Activated T-helper 1 cell treated with anti-CD3 and anti-CD28 coated beads, Interleukin-12 subunit alpha, Interleukin-12 subunit beta, Interleukin-2, Interleukin-4 antibody, amounts not matched to agents 30 ng/mL and 10 ng/mL and 1 ng/mL, durations not matched to agents 14 hours and 24 hours and 36 hours (primary cell): ENCODE measurements around the gene FSTL5. TPM values are rescaled to one million over a fixed set of nuclear protein-coding genes. Genes with fewer than 3 reads are reported as not detected.

ENCODE experiments used
- DNase-seq: peaks from one replicate; pipeline ENCODE4 v3.0.0; 2021; ENCODE audit warnings: low spot score
- H3K27ac Mint-ChIP-seq: one replicate; pipeline ENCODE4 v1.8.0; 2021; ENCODE audit warnings: mild to moderate bottlenecking, mixed read lengths
- H3K27me3 Mint-ChIP-seq: one replicate; pipeline ENCODE4 v1.8.0; 2022; ENCODE audit warnings: mild to moderate bottlenecking, moderate library complexity, mixed read lengths; ENCODE audit not compliant: insufficient read depth
- H3K36me3 Mint-ChIP-seq: one replicate; pipeline ENCODE4 v1.8.0; 2021; ENCODE audit warnings: low read depth, mixed read lengths
- H3K4me1 Mint-ChIP-seq: one replicate; pipeline ENCODE4 v1.8.0; 2021; ENCODE audit warnings: low read depth, mixed read lengths
- H3K4me3 Mint-ChIP-seq: one replicate; pipeline ENCODE4 v1.8.0; 2021; ENCODE audit warnings: mild to moderate bottlenecking, moderate library complexity, mixed read lengths
- H3K9me3 Mint-ChIP-seq: one replicate; pipeline ENCODE4 v1.8.0; 2021; ENCODE audit warnings: mixed read lengths
- intact Hi-C: fragments of 100-400 bp; cut with micrococcal nuclease; formaldehyde crosslinking; loops from one replicate; pipeline ENCODE4 v1.15.1; 2024
- total RNA-seq: library from RNA; stranded (reverse); gene quantifications from 2 replicates; pipeline ENCODE4 v1.2.3, GENCODE V29; 2022

Gene FSTL5
- total RNA-seq, 1 donor from 2014 or later = not detected

DNA sequence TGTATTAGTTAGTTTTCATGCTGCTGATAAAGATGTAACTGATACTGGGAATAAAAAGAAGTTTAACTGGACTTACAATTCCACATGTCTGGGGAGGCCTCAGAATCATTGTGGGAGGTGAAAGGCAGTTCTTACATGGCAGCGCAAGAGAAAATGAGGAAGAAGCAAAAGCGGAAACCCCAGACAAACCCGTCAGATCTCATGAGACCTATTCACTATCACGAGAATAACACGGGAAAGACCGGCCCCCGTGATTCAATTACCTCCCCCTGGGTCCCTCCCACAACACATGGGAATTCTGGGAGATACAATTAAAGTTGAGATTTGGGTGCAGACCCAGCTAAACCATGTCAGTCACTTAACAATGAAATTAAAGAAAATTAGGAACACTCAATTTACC lies 499.1 kb downstream of the FSTL5 start:
- Mint-ChIP-seq H3K4me1 (no peaks in the 10 kb centered on the region), H3K4me3 (no peak overlapping the region), H3K27me3 (no peaks in the 10 kb centered on the region), H3K36me3 (no peaks in the 10 kb centered on the region), H3K9me3 (peaks cover 4% of the 10 kb centered on the region), H3K27ac (no peak overlapping the region)
- intact Hi-C loops = no loop called here
- DNase-seq = no peak

DNA sequence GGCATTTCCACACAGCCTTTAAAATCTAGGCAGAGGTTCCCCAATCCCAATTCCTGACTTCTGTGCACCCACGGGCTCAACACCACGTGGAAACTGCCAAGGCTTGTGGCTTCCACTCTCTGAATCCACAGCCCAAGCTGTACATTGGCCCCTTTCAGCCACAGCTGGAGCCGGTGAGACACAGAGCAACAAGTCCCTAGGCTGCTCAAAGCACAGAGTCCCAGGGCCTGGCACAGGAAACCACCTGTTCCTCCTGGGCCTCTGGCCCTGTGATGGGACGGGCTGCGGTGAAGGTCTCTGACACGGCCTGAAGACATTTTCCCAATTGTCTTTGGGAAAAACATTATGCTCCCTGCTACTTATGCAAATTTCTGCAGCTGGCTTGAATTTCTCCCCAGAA lies 500.0 kb downstream of the FSTL5 start:
- no peak overlapping the region for H3K4me3 Mint-ChIP-seq
- intact Hi-C loops = no loop called here
- H3K4me1 Mint-ChIP-seq = no peaks in the 10 kb centered on the region
- H3K9me3 Mint-ChIP-seq = peaks cover 4% of the 10 kb centered on the region
- no peak for DNase-seq
- no peaks in the 10 kb centered on the region for H3K27me3 Mint-ChIP-seq
- no peaks in the 10 kb centered on the region for H3K36me3 Mint-ChIP-seq
- no peak overlapping the region for H3K27ac Mint-ChIP-seq

DNA sequence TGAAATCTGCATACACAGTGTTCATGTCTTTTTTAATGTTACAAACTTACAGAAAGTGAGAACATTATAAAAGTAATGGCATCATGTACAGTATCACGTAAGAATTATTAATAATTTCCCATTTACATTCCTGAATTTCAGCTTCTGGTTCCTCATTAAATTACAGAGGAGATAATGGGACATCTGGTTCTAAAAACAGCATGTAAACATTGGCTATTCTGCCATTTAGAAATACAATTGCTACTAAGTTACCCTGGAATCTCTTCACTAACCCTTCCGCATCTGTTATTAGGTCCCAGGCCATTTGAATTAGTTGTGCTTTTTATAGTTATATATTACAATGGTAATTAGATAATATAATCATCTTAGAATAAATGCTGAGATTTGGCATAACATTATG lies 505.1 kb downstream of the FSTL5 start:
- Mint-ChIP-seq H3K27ac (no peak overlapping the region), H3K9me3 (no peaks in the 10 kb centered on the region), H3K4me3 (no peak overlapping the region), H3K4me1 (no peaks in the 10 kb centered on the region), H3K36me3 (no peaks in the 10 kb centered on the region), H3K27me3 (no peaks in the 10 kb centered on the region)
- no peak for DNase-seq
- intact Hi-C loops = no loop called here

DNA sequence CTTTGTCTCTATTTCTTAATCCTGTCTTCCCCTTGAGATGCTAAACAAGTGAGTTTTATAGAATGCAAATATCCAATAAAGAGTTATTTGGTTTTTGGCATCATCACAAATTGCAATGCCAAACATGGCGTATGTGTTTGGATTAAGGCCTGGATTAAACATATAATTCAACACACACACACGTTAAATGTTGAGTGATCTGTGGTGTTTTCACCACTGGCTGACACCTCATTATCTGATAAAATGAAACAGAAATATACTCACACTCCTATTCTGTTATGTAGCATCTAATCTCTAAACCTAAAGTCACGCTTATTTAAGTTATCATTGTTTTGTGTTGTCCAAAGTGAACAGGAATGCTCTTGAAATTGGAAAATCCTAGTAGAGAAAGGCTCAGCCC lies 506.2 kb downstream of the FSTL5 start:
- Mint-ChIP-seq H3K4me3 (no peak overlapping the region), H3K9me3 (no peaks in the 10 kb centered on the region), H3K4me1 (no peaks in the 10 kb centered on the region), H3K27ac (no peak overlapping the region), H3K27me3 (no peaks in the 10 kb centered on the region), H3K36me3 (no peaks in the 10 kb centered on the region)
- intact Hi-C loops = no loop called here
- no peak for DNase-seq

DNA sequence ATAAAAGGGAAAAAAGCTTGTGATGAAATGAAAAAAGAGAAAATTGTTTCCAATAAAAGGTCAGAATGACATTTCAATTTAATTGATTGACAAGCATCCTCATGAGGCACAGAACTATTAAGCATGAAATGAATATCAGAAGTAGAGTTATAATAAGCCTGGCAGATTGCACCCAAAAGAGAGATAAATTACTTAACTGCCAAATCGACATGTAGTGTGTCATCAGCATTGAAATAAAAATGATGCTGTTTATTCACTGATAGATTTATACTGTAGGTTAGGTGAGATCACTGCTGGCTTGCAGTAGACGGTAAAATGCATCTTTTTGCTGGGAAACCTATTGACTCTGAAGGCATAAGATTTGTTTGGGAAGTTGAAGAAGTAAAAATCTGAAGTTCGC lies 507.2 kb downstream of the FSTL5 start:
- no peaks in the 10 kb centered on the region for H3K4me1 Mint-ChIP-seq
- H3K27me3 Mint-ChIP-seq = no peaks in the 10 kb centered on the region
- H3K4me3 Mint-ChIP-seq = no peak overlapping the region
- no peaks in the 10 kb centered on the region for H3K9me3 Mint-ChIP-seq
- no peak for DNase-seq
- H3K27ac Mint-ChIP-seq = no peak overlapping the region
- H3K36me3 Mint-ChIP-seq = no peaks in the 10 kb centered on the region
- intact Hi-C loops = no loop called here

DNA sequence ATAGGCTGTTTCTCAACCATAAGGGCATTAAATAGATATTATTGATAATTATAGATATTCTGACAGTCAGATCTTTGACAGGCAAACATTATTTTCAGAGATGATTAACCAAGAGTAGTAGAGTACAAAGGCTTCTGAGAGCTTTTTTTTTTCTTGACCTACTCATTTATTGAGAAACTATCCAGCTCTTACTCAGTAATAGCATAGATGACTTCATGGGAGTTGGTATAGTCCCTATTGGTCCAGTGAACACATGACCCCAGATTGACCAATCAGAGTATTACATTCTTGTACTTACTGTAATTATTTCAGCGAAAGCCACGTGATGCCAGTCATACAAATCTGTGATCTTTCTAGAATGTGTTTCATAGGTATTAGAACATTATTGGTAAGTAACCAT lies 508.7 kb downstream of the FSTL5 start:
- Mint-ChIP-seq H3K27me3 (no peaks in the 10 kb centered on the region), H3K27ac (no peak overlapping the region), H3K4me1 (no peaks in the 10 kb centered on the region), H3K9me3 (no peaks in the 10 kb centered on the region), H3K36me3 (no peaks in the 10 kb centered on the region), H3K4me3 (no peak overlapping the region)
- intact Hi-C loops = no loop called here
- DNase-seq = no peak

DNA sequence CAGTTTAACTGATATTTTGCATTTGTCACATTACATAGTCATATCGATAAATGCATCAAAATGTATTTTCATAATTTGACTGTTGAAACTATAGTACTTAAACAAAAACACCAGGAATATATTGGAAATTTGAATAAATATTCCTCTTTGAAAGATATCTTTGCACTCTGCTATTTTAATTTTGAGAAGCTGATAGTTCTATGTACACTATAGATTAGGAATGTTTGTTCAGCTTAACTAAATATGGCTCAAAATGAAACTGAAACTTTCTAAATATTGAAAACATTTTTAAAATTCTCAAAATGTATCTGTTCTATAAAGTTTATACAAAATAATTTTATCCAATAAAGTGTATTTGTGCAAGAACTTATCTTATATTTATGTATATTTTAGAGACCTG lies 510.1 kb downstream of the FSTL5 start:
- intact Hi-C loops = no loop called here
- Mint-ChIP-seq H3K36me3 (no peaks in the 10 kb centered on the region), H3K4me3 (no peak overlapping the region), H3K27me3 (no peaks in the 10 kb centered on the region), H3K27ac (no peak overlapping the region), H3K4me1 (no peaks in the 10 kb centered on the region), H3K9me3 (peaks cover 5% of the 10 kb centered on the region)
- DNase-seq = no peak

DNA sequence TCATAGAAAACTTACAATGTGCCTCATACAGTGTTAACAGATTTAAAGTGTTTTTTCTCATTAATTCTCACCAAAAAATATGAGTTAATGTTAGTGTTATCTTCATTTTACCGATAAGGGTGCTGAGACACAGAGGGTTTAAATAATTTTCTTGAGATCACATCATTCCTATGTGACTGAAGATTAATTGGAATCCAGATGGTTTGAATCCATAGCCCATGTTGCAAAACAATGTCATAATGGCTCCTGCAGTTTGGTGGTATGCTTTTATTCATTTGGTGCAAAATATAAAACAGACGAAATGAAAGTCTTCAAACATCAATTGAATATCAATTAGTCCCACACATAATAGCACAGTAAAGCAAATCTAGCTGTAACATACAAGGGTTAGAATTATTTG lies 512.2 kb downstream of the FSTL5 start:
- H3K36me3 Mint-ChIP-seq = no peaks in the 10 kb centered on the region
- H3K9me3 Mint-ChIP-seq = peaks cover 5% of the 10 kb centered on the region
- DNase-seq = no peak
- no peak overlapping the region for H3K4me3 Mint-ChIP-seq
- H3K4me1 Mint-ChIP-seq = no peaks in the 10 kb centered on the region
- intact Hi-C loops = no loop called here
- H3K27ac Mint-ChIP-seq = no peak overlapping the region
- H3K27me3 Mint-ChIP-seq = no peaks in the 10 kb centered on the region

DNA sequence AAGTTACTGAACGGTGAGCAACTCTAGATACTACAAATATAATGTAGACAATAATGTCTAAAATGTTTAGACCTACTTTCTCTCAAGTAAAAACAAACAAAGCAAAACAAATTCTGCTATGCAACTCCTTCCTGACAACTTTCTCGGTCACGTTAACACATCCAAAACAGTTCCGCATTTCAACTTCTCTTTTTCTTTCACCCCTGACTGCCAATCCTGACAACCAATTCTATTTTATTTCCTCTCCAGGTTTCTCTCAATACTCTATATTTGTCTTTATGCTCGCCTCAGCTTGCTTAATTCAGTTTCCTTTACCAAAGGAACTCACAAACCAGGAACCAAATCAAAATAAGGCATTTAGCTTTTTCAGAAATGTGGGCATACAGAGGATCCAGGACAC lies 513.0 kb downstream of the FSTL5 start:
- H3K9me3 Mint-ChIP-seq = peaks cover 5% of the 10 kb centered on the region
- H3K4me3 Mint-ChIP-seq = no peak overlapping the region
- DNase-seq = no peak
- H3K27me3 Mint-ChIP-seq = no peaks in the 10 kb centered on the region
- no peaks in the 10 kb centered on the region for H3K36me3 Mint-ChIP-seq
- no peak overlapping the region for H3K27ac Mint-ChIP-seq
- intact Hi-C loops = no loop called here
- H3K4me1 Mint-ChIP-seq = no peaks in the 10 kb centered on the region

DNA sequence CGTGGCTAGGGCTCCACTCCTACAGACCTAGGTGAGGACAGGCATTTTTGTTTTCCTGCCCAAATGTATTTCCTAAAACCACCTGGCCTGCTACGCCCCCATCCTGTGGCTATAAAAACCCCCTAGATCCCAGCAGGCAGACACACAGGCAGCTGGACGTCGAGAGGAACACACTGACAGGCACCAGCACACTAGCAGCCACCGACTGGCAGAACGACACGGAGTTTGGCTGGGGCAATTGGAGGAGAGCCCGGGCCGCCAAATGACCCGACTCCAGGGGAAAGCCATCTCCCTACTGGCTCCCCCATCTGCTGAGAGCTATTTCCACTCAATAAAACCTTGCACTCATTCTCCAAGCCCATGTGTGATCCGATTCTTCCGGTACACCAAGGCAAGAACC lies 516.0 kb downstream of the FSTL5 start:
- intact Hi-C loops = no loop called here
- Mint-ChIP-seq H3K4me1 (no peaks in the 10 kb centered on the region), H3K27ac (no peak overlapping the region), H3K36me3 (no peaks in the 10 kb centered on the region), H3K4me3 (no peak overlapping the region), H3K9me3 (peaks cover 5% of the 10 kb centered on the region), H3K27me3 (no peaks in the 10 kb centered on the region)
- DNase-seq = no peak

DNA sequence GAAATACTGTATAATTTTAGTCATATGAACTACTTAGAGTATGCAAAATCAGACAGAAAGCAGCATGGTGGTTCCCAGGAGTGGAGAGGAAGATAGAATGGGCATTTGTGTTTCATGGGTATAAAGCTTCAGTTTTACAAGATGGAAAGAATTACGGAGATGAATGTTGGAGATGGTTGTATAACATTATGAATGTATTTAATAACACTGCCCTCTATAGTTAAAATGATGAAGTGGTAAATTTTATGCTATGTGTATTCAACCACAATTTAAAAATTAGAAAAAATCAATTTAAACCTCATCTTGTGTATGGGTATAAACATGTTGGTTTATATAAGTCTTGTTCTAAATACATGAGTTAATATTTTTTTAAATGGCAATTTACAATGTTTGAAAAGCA lies 521.1 kb downstream of the FSTL5 start:
- Mint-ChIP-seq H3K9me3 (no peaks in the 10 kb centered on the region), H3K27me3 (no peaks in the 10 kb centered on the region), H3K36me3 (no peaks in the 10 kb centered on the region), H3K4me1 (no peaks in the 10 kb centered on the region), H3K4me3 (no peak overlapping the region), H3K27ac (no peak overlapping the region)
- DNase-seq = no peak
- intact Hi-C loops = no loop called here

DNA sequence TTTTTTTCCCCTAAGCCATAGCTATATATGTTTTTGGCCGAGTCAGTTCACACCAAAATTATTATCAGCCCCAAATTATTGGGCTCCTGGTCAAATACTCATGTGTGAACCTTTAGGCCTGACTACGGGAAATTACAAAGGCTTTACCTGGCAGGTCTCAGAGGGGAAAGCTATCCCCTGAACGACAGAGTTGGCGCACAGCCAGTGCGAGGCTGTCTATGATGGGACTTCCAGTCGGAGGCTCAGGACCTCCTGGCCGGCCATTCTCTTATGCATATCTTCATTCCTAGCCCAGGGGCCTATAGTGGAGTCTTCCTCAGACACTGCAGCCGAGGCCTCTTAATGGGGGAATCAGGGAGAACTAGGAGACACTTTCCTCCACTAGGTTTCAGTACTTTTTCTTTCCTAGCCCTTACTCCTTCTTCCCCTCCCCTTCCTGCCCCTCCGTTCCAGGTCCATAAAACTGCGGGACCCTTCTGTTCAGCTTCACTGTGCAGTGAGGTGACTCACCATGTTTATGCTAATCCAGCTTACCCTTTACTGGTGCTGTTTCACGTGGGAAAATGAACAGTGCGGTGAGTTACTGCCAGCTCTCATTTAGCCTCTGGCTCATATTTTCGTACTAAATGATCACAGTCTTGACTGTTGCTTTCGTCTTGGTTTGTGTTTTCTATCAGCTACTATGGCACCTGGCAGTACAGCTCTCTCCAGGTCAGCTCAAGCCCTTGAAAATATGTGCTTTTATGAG lies 533.9 kb downstream of the FSTL5 start:
- Mint-ChIP-seq H3K27ac (no peak overlapping the region), H3K27me3 (no peaks in the 10 kb centered on the region), H3K4me1 (no peaks in the 10 kb centered on the region), H3K36me3 (no peaks in the 10 kb centered on the region), H3K9me3 (peaks cover 3% of the 10 kb centered on the region), H3K4me3 (no peak overlapping the region)
- intact Hi-C loops = no loop called here
- no peak for DNase-seq

DNA sequence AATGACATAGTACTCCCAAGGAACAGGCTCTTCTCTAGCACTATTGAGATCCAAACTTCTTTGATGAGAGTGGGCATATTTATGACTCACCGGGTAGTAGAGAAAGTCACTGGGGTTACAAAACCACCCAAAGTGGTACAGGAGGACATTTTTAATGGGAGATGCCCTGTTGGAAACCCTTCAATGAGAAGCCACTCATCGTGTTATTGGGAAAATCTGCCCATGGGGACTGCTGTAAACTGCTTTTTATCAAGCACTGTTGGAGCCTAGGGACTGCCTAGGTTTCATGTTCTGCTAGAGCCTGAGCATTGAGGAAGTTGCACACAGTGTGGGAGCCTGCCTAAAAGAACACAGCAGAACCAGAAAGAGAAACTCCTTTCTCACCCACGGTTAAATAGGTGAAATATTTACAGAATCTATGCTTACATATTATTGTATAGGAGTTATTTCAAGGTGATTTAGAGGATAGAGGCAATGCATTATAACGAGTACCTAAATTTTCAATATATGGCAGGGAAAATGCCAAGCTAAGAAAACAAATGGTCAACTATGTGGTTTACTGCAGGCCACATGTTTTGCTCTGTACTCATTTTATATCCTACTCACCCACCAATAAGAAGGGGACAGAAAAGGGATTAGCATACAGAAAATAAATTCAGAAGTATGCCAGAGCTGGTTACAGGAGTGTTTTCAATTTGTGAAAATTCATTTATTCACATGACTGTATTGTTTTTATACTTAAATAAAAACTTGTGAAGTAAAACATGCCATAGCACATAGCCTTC lies 559.1 kb downstream of the FSTL5 start:
- no peaks in the 10 kb centered on the region for H3K27me3 Mint-ChIP-seq
- no peak overlapping the region for H3K4me3 Mint-ChIP-seq
- H3K9me3 Mint-ChIP-seq = no peaks in the 10 kb centered on the region
- intact Hi-C loops = no loop called here
- H3K4me1 Mint-ChIP-seq = no peaks in the 10 kb centered on the region
- no peaks in the 10 kb centered on the region for H3K36me3 Mint-ChIP-seq
- DNase-seq = no peak
- no peak overlapping the region for H3K27ac Mint-ChIP-seq
